Measurements from ENCODE around the gene GPC6.

GPC6 gene

GRCh38 chr13:93953841-93954240 is 727.2 kb downstream of the GPC6 start:
- TF ChIP-seq, protein P1, sequence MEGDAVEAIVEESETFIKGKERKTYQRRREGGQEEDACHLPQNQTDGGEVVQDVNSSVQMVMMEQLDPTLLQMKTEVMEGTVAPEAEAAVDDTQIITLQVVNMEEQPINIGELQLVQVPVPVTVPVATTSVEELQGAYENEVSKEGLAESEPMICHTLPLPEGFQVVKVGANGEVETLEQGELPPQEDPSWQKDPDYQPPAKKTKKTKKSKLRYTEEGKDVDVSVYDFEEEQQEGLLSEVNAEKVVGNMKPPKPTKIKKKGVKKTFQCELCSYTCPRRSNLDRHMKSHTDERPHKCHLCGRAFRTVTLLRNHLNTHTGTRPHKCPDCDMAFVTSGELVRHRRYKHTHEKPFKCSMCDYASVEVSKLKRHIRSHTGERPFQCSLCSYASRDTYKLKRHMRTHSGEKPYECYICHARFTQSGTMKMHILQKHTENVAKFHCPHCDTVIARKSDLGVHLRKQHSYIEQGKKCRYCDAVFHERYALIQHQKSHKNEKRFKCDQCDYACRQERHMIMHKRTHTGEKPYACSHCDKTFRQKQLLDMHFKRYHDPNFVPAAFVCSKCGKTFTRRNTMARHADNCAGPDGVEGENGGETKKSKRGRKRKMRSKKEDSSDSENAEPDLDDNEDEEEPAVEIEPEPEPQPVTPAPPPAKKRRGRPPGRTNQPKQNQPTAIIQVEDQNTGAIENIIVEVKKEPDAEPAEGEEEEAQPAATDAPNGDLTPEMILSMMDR (conservative IDR thresholded peaks at IDR 0.05; ENCODE audit: low read depth, low read length) = no peak
- no peak for DNase-seq (ENCODE audit: low read depth)

DNA sequence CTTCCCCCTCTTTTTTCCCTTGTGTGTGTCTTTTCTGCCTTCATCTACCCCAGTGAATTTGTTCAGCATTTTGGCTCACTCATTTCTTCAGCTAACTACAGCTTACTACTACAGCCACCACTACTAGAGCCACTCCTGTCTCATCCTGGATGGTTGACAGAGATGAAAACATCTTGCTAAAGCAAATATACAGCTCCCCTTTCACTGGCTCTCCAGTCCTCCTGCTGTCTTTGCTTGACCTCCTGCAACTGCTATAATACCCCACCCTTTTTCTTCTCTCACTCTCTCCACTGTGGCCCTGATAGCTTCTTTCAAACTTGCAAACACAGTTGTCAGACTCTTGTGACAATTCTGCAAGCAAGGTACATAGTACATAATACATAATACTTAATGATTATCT is 729.3 kb downstream of the GPC6 start:
- peak; percentile 10 for DNase-seq (ENCODE audit: low read depth)
- no peak overlapping the region for H3K4me3 ChIP-seq (ENCODE audit: low read depth, low read length)
- TF ChIP-seq, protein P1 (conservative IDR thresholded peaks at IDR 0.05; ENCODE audit: low read depth, low read length) = no peak

More at GRCh38 chr13:93953841-93954240, 727.2 kb downstream of the GPC6 start:
- H3K4me3 ChIP-seq (ENCODE audit: low read depth, low read length) = no peak overlapping the region

- no peak overlapping the region for H3K4me3 ChIP-seq (ENCODE audit: low read depth, low read length)
- TF ChIP-seq, protein P1 (conservative IDR thresholded peaks at IDR 0.05; ENCODE audit: low read depth, low read length) = no peak
- DNase-seq (ENCODE audit: low read depth) = no peak
Measured at GRCh38 chr13:93956426-93956825, 729.8 kb downstream of the GPC6 start.

- no peak for DNase-seq (ENCODE audit: low read depth)
- TF ChIP-seq, protein P1 (conservative IDR thresholded peaks at IDR 0.05; ENCODE audit: low read depth, low read length) = no peak
- no peak overlapping the region for H3K4me3 ChIP-seq (ENCODE audit: low read depth, low read length)
Measured at GRCh38 chr13:93957371-93957770, 730.8 kb downstream of the GPC6 start.

- DNase-seq (ENCODE audit: low read depth) = peak; percentile 24
- TF ChIP-seq, protein P1 (conservative IDR thresholded peaks at IDR 0.05; ENCODE audit: low read depth, low read length) = no peak
- H3K4me3 ChIP-seq (ENCODE audit: low read depth, low read length) = no peak overlapping the region
Measured at GRCh38 chr13:93959796-93960533, 733.4 kb downstream of the GPC6 start.

- H3K4me3 ChIP-seq (ENCODE audit: low read depth, low read length) = no peak overlapping the region
- TF ChIP-seq, protein P1 (conservative IDR thresholded peaks at IDR 0.05; ENCODE audit: low read depth, low read length) = no peak
- DNase-seq (ENCODE audit: low read depth) = peak; percentile 78
Measured at GRCh38 chr13:93963266-93964145, 736.9 kb downstream of the GPC6 start.

Data from choroid plexus epithelial cell (primary cell).